Endothelial cell of umbilical vein (primary cell): ENCODE results near the gene ACTBL2. TPM values are rescaled to one million over a fixed set of nuclear protein-coding genes. Genes with fewer than 3 reads are reported as not detected.

ENCODE experiments used
- BruUV-seq: library from RNA; stranded (reverse); fragments of 400-500 nt; replicated peaks from 2 replicates; lab custom pipeline; 2021; lab: Mats Ljungman, UMichigan
- CTCF ChIA-PET: fragments of 300-600, 350-600 bp; sonication (Branson Sonifier 250); formaldehyde crosslinking; loops from one replicate; lab custom pipeline; 2021; ENCODE audit warnings: antibody characterized with exemption, inconsistent platforms; lab: Charles Lee
- POLR2A ChIA-PET: fragments of 300-600, 350-600 bp; sonication (Branson Sonifier 250); formaldehyde crosslinking; loops from one replicate; lab custom pipeline; 2021; ENCODE audit warnings: antibody characterized with exemption, inconsistent platforms; lab: Charles Lee
- DNase-seq: peaks from one replicate; pipeline ENCODE4 v3.0.0-alpha.2; 2011; ENCODE audit warnings: low read depth, low spot score
- FAIRE-seq: peaks from 2 replicates; lab custom pipeline; 2011; peaks lifted over from hg19 to GRCh38; lab: Jason Lieb, UNC
- H2AFZ ChIP-seq: 2 replicates; pipeline ENCODE4 v1.6.0; 2012; ENCODE audit warnings: low read depth, low read length, control low read depth, inconsistent platforms
- H3K27ac ChIP-seq: 2 replicates; pipeline ENCODE4 v1.5.1; 2011; ENCODE audit warnings: low read depth, mild to moderate bottlenecking, control low read depth, low read length, moderate library complexity; ENCODE audit not compliant: insufficient read depth
- H3K27me3 ChIP-seq, 2 experiments: 2 replicates each; pipeline versions ENCODE4 v1.6.0 to v1.6.1; 2011; ENCODE audit warnings: low read length in 2 of 2, mixed read lengths in 1 of 2; ENCODE audit not compliant: control insufficient read depth in 2 of 2, insufficient read depth in 2 of 2
- H3K36me3 ChIP-seq, 2 experiments: 2 replicates in 1 of 2; 3 replicates in 1 of 2; pipeline ENCODE4 v1.5.1; 2011; ENCODE audit warnings: low read length in 2 of 2, mild to moderate bottlenecking in 1 of 2, moderate library complexity in 1 of 2; ENCODE audit not compliant: control insufficient read depth in 2 of 2, insufficient read depth in 2 of 2; ENCODE audit errors: extremely low read depth in 1 of 2
- H3K4me1 ChIP-seq: 3 replicates; pipeline ENCODE4 v1.5.1; 2011; ENCODE audit warnings: mild to moderate bottlenecking, low read length; ENCODE audit not compliant: control insufficient read depth, insufficient read depth; ENCODE audit errors: extremely low read depth
- H3K4me2 ChIP-seq: 2 replicates; pipeline ENCODE4 v1.6.1; 2011; ENCODE audit warnings: low read length, control low read depth, mixed read lengths; ENCODE audit not compliant: insufficient read depth
- H3K4me3 ChIP-seq, 3 experiments: fragments of 200-600 bp in 1 of 3; sonication (generic), shearing (Covaris generic) in 1 of 3; replicated peaks in 1 of 3; 2 replicates each; pipeline ENCODE4 v1.5.1; 2011 to 2016; ENCODE audit warnings: control low read depth in 3 of 3, low read length in 3 of 3, mild to moderate bottlenecking in 2 of 3, inconsistent platforms in 1 of 3, low read depth in 1 of 3, moderate library complexity in 1 of 3; ENCODE audit not compliant: insufficient read depth in 1 of 3
- H3K79me2 ChIP-seq: 2 replicates; pipeline ENCODE4 v1.6.0; 2012; ENCODE audit warnings: low read length, inconsistent platforms; ENCODE audit not compliant: control insufficient read depth, insufficient read depth
- H3K9ac ChIP-seq: replicated peaks from 2 replicates; pipeline ENCODE3; 2011; ENCODE audit warnings: low read length, control low read depth; ENCODE audit not compliant: insufficient read depth; ENCODE audit errors: extremely low read depth
- H3K9me1 ChIP-seq: replicated peaks from 3 replicates; pipeline ENCODE4 v1.6.0; 2011; ENCODE audit warnings: mild to moderate bottlenecking, low read length; ENCODE audit not compliant: control insufficient read depth, insufficient read depth; ENCODE audit errors: extremely low read depth
- H3K9me3 ChIP-seq: replicated peaks from 2 replicates; pipeline ENCODE4 v1.5.1; 2012; ENCODE audit warnings: low read length, inconsistent platforms; ENCODE audit not compliant: control insufficient read depth, insufficient read depth
- H4K20me1 ChIP-seq: replicated peaks from 2 replicates; pipeline ENCODE3; 2011; ENCODE audit warnings: mild to moderate bottlenecking, low read length; ENCODE audit not compliant: control insufficient read depth, insufficient read depth; ENCODE audit errors: extremely low read depth
- EZH2 ChIP-seq: IDR thresholded peaks from 2 replicates; pipeline ENCODE4 v1.6.1; 2012; ENCODE audit warnings: borderline replicate concordance, low read depth, mild to moderate bottlenecking, moderate library complexity, low read length, inconsistent platforms; ENCODE audit not compliant: severe bottlenecking
- FOS ChIP-seq: IDR thresholded peaks from 2 replicates; pipeline ENCODE4 v1.6.1; 2011; ENCODE audit warnings: mild to moderate bottlenecking, low read length, moderate library complexity, borderline replicate concordance; ENCODE audit not compliant: insufficient read depth
- GATA2 ChIP-seq: IDR thresholded peaks from 2 replicates; pipeline ENCODE4 v1.7.0; 2011; ENCODE audit warnings: low read depth, mild to moderate bottlenecking, moderate library complexity, mixed read lengths, low read length; ENCODE audit not compliant: insufficient read length, insufficient read depth
- JUN ChIP-seq: IDR thresholded peaks from 2 replicates; pipeline ENCODE4 v1.6.1; 2011; ENCODE audit warnings: borderline replicate concordance, low read depth; ENCODE audit not compliant: insufficient read length, insufficient read depth
- MYC ChIP-seq: IDR thresholded peaks from one replicate; pipeline ENCODE4 v1.6.1; 2011; ENCODE audit warnings: mild to moderate bottlenecking, low read depth, low read length
- POLR2A ChIP-seq: IDR thresholded peaks from 2 replicates; pipeline ENCODE4 v1.6.1; 2012; ENCODE audit warnings: low read depth, mild to moderate bottlenecking, control low read depth, low read length
- POLR2AphosphoS5 ChIP-seq: IDR thresholded peaks from 2 replicates; pipeline ENCODE4 v1.6.1; 2012; ENCODE audit warnings: low read depth, mild to moderate bottlenecking, control low read depth, low read length, moderate library complexity; ENCODE audit not compliant: insufficient read depth
- dilution Hi-C: fragments of 300-500 bp; cut with MboI; formaldehyde crosslinking; loops from one replicate; pipeline ENCODE4 v1.15.0; 2019; ENCODE audit warnings: low sequenced_read_pairs; ENCODE audit not compliant: extremely low pct_ligation_motif_present
- intact Hi-C: fragments of 100-400 bp; cut with micrococcal nuclease; formaldehyde crosslinking; loops from one replicate; pipeline ENCODE4 v1.10.0; 2022
- polyA plus RNA-seq, 4 experiments: library from polyadenylated mRNA; depleted of rRNA in 3 of 4; stranded (reverse) in 3 of 4; unstranded in 1 of 4; fragments of >200 nt; gene quantifications; 2 replicates each; pipeline versions ENCODE4 v1.2.1 to v1.2.3, GENCODE V29; 2011 to 2012; ENCODE audit warnings: missing spikeins in 1 of 4
- total RNA-seq: library from RNA; stranded (reverse); gene quantifications from 2 replicates; pipeline ENCODE4 v1.2.3, GENCODE V29; 2021
- TF ChIP-seq, protein P1 (sequence below): IDR thresholded peaks from 2 replicates; pipeline ENCODE4 v1.6.1; 2011; ENCODE audit not compliant: insufficient read depth, insufficient read length

Gene ACTBL2
- total and polyA plus RNA-seq, 2 donors (not counting 3 experiments of a cell fraction or from before 2014, with no cell fraction given) = 0.08 TPM; not detected in 1

- Histone ChIP-seq H3K27ac (no peak overlapping the region), H2AFZ (peak overlapping the region; percentile 78), H3K4me2 (no peak overlapping the region), H3K9ac (no peak overlapping the region), H3K9me3 (no peaks in the 10 kb centered on the region), H4K20me1 (no peaks in the 10 kb centered on the region), H3K27me3 (no peaks in the 10 kb centered on the region), H3K4me1 (peaks cover 75% of the 10 kb centered on the region), H3K9me1 (no peaks in the 10 kb centered on the region), H3K4me3 (no peak overlapping the region), H3K79me2 (no peaks in the 10 kb centered on the region), H3K36me3 (no peaks in the 10 kb centered on the region)
- TF ChIP-seq JUN (no peak), GATA2 (no peak), POLR2AphosphoS5 (no peak), FOS (peak; percentile 50), POLR2A (no peak), MYC (no peak), EZH2 (no peak)
- TF ChIP-seq, protein P1, sequence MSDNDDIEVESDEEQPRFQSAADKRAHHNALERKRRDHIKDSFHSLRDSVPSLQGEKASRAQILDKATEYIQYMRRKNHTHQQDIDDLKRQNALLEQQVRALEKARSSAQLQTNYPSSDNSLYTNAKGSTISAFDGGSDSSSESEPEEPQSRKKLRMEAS = no peak
- ChIA-PET POLR2A (no interaction called here), CTCF (interaction anchor here (0.9 to 1.1 kb wide), 2 partner anchors 10 to 56 kb away, joined by 3 read pairs; no protein-coding TSS in a partner anchor)
- no peak for FAIRE-seq
- dilution Hi-C loops = loop anchor here (25.0 kb wide), 1 partner anchor 971 kb away; the partner anchor contains the start of gene PLK2
- intact Hi-C loops = loop anchor here (10.0 kb wide), 1 partner anchor 317 kb away; the partner anchor contains the start of gene GPBP1
- BruUV-seq = no TSS peak
- DNase-seq = peak; percentile 38
These were observed 8.9 kb upstream of the ACTBL2 start for GRCh38 chr5:57491369-57491965.
